DND-41 (cell line): Measurements from ENCODE around the gene CLRN2.

ENCODE experiments used
- ATAC-seq: fragments of 200-7000 bp; cut with Tn5 transposase; 3 replicates; pipeline ENCODE4 v1.9.1; 2021; ENCODE audit warnings: low read depth; ENCODE audit not compliant: insufficient read depth
- DNase-seq: peaks from one replicate; pipeline ENCODE4 v3.0.0-alpha.2; 2020
- H2AFZ ChIP-seq: 2 replicates; pipeline ENCODE4 v1.6.0; 2012; ENCODE audit warnings: low read depth, low read length
- H3K27ac ChIP-seq: 2 replicates; pipeline ENCODE4 v1.5.1; 2012; ENCODE audit warnings: low read length, inconsistent platforms
- H3K27me3 ChIP-seq: fragments of 200-600 bp; sonication (generic); 2 replicates; pipeline ENCODE4 v1.6.0; 2012; ENCODE audit warnings: low read length, mild to moderate bottlenecking, inconsistent platforms; ENCODE audit not compliant: insufficient read depth, poor library complexity
- H3K36me3 ChIP-seq: 2 replicates; pipeline ENCODE4 v1.5.1; 2012; ENCODE audit warnings: low read length, inconsistent platforms; ENCODE audit not compliant: insufficient read depth
- H3K4me1 ChIP-seq: 2 replicates; pipeline ENCODE4 v1.5.1; 2012; ENCODE audit warnings: mild to moderate bottlenecking, low read length; ENCODE audit not compliant: insufficient read depth
- H3K4me2 ChIP-seq: 2 replicates; pipeline ENCODE4 v1.6.0; 2012; ENCODE audit warnings: mild to moderate bottlenecking, moderate library complexity, low read length, inconsistent platforms; ENCODE audit not compliant: insufficient read depth
- H3K4me3 ChIP-seq, 2 experiments: fragments of 200-600 bp in 1 of 2; shearing (Covaris generic) in 1 of 2; 2 replicates each; pipeline ENCODE4 v1.5.1; 2012 to 2016; ENCODE audit warnings: inconsistent platforms in 2 of 2, low read length in 2 of 2, mild to moderate bottlenecking in 2 of 2, low read depth in 1 of 2, moderate library complexity in 1 of 2
- H3K79me2 ChIP-seq: 2 replicates; pipeline ENCODE4 v1.6.0; 2012; ENCODE audit warnings: low read length, inconsistent platforms; ENCODE audit not compliant: insufficient read depth
- H3K9ac ChIP-seq: 2 replicates; pipeline ENCODE4 v1.6.0; 2012; ENCODE audit warnings: low read depth, mild to moderate bottlenecking, inconsistent platforms, low read length, moderate library complexity
- H3K9me3 ChIP-seq: 2 replicates; pipeline ENCODE4 v1.5.1; 2012; ENCODE audit warnings: low read length, moderate library complexity, mild to moderate bottlenecking, inconsistent platforms; ENCODE audit not compliant: insufficient read depth, severe bottlenecking
- H4K20me1 ChIP-seq: 2 replicates; pipeline ENCODE4 v1.6.0; 2012; ENCODE audit warnings: low read length; ENCODE audit not compliant: insufficient read depth
- EZH2 ChIP-seq: IDR thresholded peaks from 3 replicates; pipeline ENCODE4 v1.6.1; 2012; ENCODE audit warnings: borderline replicate concordance, low read depth, mild to moderate bottlenecking, moderate library complexity, low read length, inconsistent platforms; ENCODE audit not compliant: severe bottlenecking
- TF ChIP-seq, protein P1 (sequence below): IDR thresholded peaks from 2 replicates; pipeline ENCODE4 v1.5.1; 2012; ENCODE audit warnings: borderline replicate concordance, low read length, moderate library complexity, mild to moderate bottlenecking; ENCODE audit not compliant: poor library complexity, severe bottlenecking; ENCODE audit errors: extremely low read depth

CLRN2 gene

DNA sequence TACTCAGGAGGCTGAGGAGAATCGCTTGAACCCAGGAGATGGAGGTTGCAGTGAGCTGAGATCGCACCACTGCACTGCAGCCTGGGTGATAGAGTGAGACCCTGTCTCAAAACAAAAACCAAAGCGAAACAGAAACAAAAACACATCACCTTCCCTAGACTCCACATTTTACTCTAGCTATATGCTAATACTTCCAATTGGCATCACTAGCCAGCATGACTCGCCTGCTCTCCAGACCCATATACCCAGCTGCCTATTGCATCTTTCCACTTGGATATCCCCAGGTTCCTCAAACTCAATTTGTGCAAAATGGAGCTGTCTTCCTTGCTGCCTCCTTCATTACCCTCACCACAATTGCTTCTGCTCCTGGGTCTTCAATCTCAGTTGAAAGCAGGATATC lies 39.6 kb downstream of the CLRN2 start:
- TF ChIP-seq, protein P1, sequence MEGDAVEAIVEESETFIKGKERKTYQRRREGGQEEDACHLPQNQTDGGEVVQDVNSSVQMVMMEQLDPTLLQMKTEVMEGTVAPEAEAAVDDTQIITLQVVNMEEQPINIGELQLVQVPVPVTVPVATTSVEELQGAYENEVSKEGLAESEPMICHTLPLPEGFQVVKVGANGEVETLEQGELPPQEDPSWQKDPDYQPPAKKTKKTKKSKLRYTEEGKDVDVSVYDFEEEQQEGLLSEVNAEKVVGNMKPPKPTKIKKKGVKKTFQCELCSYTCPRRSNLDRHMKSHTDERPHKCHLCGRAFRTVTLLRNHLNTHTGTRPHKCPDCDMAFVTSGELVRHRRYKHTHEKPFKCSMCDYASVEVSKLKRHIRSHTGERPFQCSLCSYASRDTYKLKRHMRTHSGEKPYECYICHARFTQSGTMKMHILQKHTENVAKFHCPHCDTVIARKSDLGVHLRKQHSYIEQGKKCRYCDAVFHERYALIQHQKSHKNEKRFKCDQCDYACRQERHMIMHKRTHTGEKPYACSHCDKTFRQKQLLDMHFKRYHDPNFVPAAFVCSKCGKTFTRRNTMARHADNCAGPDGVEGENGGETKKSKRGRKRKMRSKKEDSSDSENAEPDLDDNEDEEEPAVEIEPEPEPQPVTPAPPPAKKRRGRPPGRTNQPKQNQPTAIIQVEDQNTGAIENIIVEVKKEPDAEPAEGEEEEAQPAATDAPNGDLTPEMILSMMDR: no peak
- no peaks in the 10 kb centered on the region for H3K4me1 ChIP-seq
- no peak overlapping the region for H2AFZ ChIP-seq
- no peaks in the 10 kb centered on the region for H4K20me1 ChIP-seq
- H3K9ac ChIP-seq: no peak overlapping the region
- no peaks in the 10 kb centered on the region for H3K9me3 ChIP-seq
- H3K79me2 ChIP-seq: no peaks in the 10 kb centered on the region
- no peak overlapping the region for H3K4me2 ChIP-seq
- H3K36me3 ChIP-seq: no peaks in the 10 kb centered on the region
- peaks cover 23% of the 10 kb centered on the region for H3K27me3 ChIP-seq
- peak; percentile 50 for ATAC-seq
- H3K27ac ChIP-seq: no peak overlapping the region
- H3K4me3 ChIP-seq: no peak overlapping the region
- DNase-seq: no peak

DNA sequence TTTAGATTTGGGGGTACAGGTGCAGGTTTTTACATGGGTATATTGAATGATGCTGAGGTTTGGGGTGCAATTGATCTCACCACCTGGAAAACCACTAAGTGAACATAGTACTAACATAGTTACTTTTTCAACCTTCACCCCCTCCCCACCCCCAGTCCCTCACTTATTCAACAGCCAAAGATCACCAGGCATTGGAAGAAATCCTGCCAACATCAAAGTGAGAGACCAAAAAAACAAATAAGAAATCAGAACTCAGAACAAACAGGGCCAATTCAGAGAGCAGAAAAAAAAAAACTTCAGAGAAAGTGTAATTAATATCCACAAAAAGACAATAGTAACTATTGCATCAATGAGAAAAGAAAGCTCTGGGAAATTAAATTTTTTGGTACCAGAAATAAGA lies 41.5 kb downstream of the CLRN2 start:
- Histone ChIP-seq H3K27me3 (peaks cover 23% of the 10 kb centered on the region), H3K27ac (no peak overlapping the region), H3K79me2 (no peaks in the 10 kb centered on the region), H3K36me3 (no peaks in the 10 kb centered on the region), H3K4me3 (no peak overlapping the region), H3K4me1 (no peaks in the 10 kb centered on the region), H3K9ac (no peak overlapping the region), H3K9me3 (no peaks in the 10 kb centered on the region), H2AFZ (no peak overlapping the region), H3K4me2 (no peak overlapping the region), H4K20me1 (no peaks in the 10 kb centered on the region)
- DNase-seq (no peak), ATAC-seq (no peak)
- TF ChIP-seq EZH2: no peak
- TF ChIP-seq, protein P1: no peak

DNA sequence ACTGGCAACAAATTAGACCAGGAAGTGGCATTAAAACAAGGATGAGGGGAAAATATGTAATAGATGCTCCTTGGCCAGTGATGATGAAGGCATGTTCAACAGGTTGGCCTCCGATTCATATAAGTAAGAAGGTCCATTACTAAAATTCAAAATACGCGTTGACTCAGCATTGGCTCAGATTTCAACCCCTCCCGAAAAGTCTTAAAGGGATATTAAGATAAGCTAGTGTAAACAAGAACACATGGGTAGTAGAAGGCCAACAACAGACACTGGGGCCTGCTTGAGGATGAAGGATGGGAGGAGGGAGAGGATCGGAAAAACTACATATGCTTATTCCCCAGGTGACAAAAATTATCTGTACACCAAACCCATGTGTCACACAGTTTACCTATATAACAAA lies 42.9 kb downstream of the CLRN2 start:
- H3K4me2 ChIP-seq: no peak overlapping the region
- H3K36me3 ChIP-seq: no peaks in the 10 kb centered on the region
- no peak overlapping the region for H3K9ac ChIP-seq
- H3K4me1 ChIP-seq: no peaks in the 10 kb centered on the region
- no peak for DNase-seq
- TF ChIP-seq, protein P1: no peak
- H4K20me1 ChIP-seq: no peaks in the 10 kb centered on the region
- H3K79me2 ChIP-seq: no peaks in the 10 kb centered on the region
- no peak overlapping the region for H2AFZ ChIP-seq
- H3K27ac ChIP-seq: no peak overlapping the region
- ATAC-seq: no peak
- H3K4me3 ChIP-seq: no peak overlapping the region
- H3K27me3 ChIP-seq: peaks cover 14% of the 10 kb centered on the region
- no peaks in the 10 kb centered on the region for H3K9me3 ChIP-seq

DNA sequence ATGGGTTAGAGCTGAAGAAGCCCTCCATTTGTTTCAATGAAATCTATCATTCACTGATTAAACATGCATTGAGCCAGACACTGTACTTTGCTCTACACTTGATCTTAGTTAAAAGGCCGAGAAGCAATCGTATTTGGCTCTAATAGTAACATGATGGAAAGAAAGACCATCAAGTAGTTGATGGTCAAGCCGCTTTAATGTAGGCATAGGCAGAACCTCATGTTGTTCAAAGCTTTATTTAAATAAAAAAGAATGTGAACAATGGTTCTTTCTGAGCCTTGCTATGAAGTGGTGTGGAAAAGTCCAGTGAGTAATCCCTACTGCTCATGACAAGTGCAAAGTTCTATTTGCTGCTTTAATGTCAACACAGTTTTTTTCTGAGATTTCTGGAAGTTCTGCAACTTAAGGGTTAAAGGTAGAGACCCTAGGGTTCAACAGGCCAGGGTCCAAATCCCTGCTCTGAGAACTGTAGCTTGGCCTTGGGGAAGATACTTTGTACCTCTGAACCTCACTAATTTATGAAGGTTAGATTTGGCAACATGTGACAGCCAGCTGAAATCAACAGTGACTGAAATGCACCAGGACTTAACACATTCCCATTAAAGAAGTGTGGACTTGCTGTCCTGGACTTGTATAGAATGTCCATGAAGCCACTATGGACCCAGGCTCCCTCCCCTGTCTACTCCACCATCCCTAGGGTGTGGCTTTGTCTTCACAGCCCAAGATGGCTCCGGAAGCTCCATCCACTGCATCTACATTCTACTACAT lies 44.2 kb downstream of the CLRN2 start:
- no peaks in the 10 kb centered on the region for H3K36me3 ChIP-seq
- no peak overlapping the region for H2AFZ ChIP-seq
- no peak overlapping the region for H3K4me3 ChIP-seq
- no peaks in the 10 kb centered on the region for H4K20me1 ChIP-seq
- H3K79me2 ChIP-seq: no peaks in the 10 kb centered on the region
- DNase-seq (no peak), ATAC-seq (no peak)
- H3K9ac ChIP-seq: no peak overlapping the region
- peaks cover 14% of the 10 kb centered on the region for H3K27me3 ChIP-seq
- H3K27ac ChIP-seq: no peak overlapping the region
- no peak overlapping the region for H3K4me2 ChIP-seq
- no peak for TF ChIP-seq EZH2
- TF ChIP-seq, protein P1: no peak
- H3K9me3 ChIP-seq: no peaks in the 10 kb centered on the region
- H3K4me1 ChIP-seq: no peaks in the 10 kb centered on the region
